ENCODE measurements around the gene MSI1. TPM values are rescaled to one million over a fixed set of nuclear protein-coding genes. Genes with fewer than 3 reads are reported as not detected.

The MSI1 gene
- total and polyA plus RNA-seq, 10 of the 15 experiments (the other 5 are each of a cell fraction or from before 2014, with no cell fraction given) = 0.04 TPM; not detected in 9

GRCh38 chr12:120406553-120406952 lies 37.6 kb upstream of the MSI1 start:
- H3K36me3 ChIP-seq (ENCODE audit: control insufficient read depth in 2 of 2, insufficient read depth in 2 of 2, low read length in 1 of 2) = no peaks in the 10 kb centered on the region
- FAIRE-seq (no peak), ATAC-seq (no peak), DNase-seq (ENCODE audit: low read depth, low spot score) (no peak)
- no TSS peak for BruUV-seq (replicated peaks)
- 31% methylated on average over 3 of the region's 3 CpGs for WGBS (ENCODE audit: insufficient coverage, insufficient replicate concordance, low lambda C conversion rate, missing lambda C conversion rate)
- H3K27me3 ChIP-seq (replicated peaks in 1 of 2; ENCODE audit: control insufficient read depth in 2 of 2, insufficient read depth in 2 of 2, low read length in 1 of 2) = no peaks in the 10 kb centered on the region
- no peaks in the 10 kb centered on the region for H4K20me1 ChIP-seq (ENCODE audit: control insufficient read depth, insufficient read depth)
- H3K9ac ChIP-seq (ENCODE audit: control insufficient read depth, insufficient read depth, low read length) = no peak overlapping the region
- in situ Hi-C loops (cut with MboI) = no loop called here
- intact Hi-C loops (cut with micrococcal nuclease; ENCODE audit: unreplicated experiment) = no loop called here
- ChIA-PET CTCF (interaction anchor here (1.4 kb wide), 1 partner anchor 31 kb away, joined by 4 read pairs; no protein-coding TSS in a partner anchor), SMC1A (ENCODE audit: uncharacterized antibody, unreplicated experiment) (interaction anchor here (0.6 kb wide), 1 partner anchor 124 kb away, joined by 3 read pairs; no protein-coding TSS in a partner anchor), POLR2A (no interaction called here), RAD21 (ENCODE audit: unreplicated experiment) (no interaction called here)
- no peaks in the 10 kb centered on the region for H3K4me1 ChIP-seq (ENCODE audit: control insufficient read depth, insufficient read depth, low read length)
- no peaks in the 10 kb centered on the region for H3K79me2 ChIP-seq (ENCODE audit: control insufficient read depth, insufficient read depth, low read length)
- H3K27ac ChIP-seq (ENCODE audit: control insufficient read depth, insufficient read depth) = no peak overlapping the region
- H2AFZ ChIP-seq (ENCODE audit: control insufficient read depth, low read depth, low read length) = no peak overlapping the region
- no peak overlapping the region for H3K4me2 ChIP-seq (ENCODE audit: control insufficient read depth, insufficient read depth)
- H3K9me3 ChIP-seq (replicated peaks; ENCODE audit: control insufficient read depth, insufficient read depth, low read length) = no peaks in the 10 kb centered on the region
- H3K4me3 ChIP-seq = no peak overlapping the region
- TF ChIP-seq NKRF (conservative IDR thresholded peaks at IDR 0.05) (no peak), MEF2B (IDR thresholded peaks at IDR 0.05; ENCODE audit: partially characterized antibody, poor library complexity, severe bottlenecking) (no peak), YY1 (IDR thresholded peaks at IDR 0.05; ENCODE audit: low read depth, low read length) (no peak), HCFC1 (IDR thresholded peaks at IDR 0.05; ENCODE audit: low read length) (no peak), BMI1 (IDR thresholded peaks at IDR 0.05; ENCODE audit: borderline replicate concordance) (no peak), ASH2L (IDR thresholded peaks at IDR 0.05; ENCODE audit: borderline replicate concordance, low read depth) (no peak), ZNF207 (IDR thresholded peaks at IDR 0.05; ENCODE audit: borderline replicate concordance) (no peak), SPI1 (IDR thresholded peaks at IDR 0.05; ENCODE audit: borderline replicate concordance, insufficient read depth, low read depth, low read length) (no peak)
- TF ChIP-seq, protein P1, sequence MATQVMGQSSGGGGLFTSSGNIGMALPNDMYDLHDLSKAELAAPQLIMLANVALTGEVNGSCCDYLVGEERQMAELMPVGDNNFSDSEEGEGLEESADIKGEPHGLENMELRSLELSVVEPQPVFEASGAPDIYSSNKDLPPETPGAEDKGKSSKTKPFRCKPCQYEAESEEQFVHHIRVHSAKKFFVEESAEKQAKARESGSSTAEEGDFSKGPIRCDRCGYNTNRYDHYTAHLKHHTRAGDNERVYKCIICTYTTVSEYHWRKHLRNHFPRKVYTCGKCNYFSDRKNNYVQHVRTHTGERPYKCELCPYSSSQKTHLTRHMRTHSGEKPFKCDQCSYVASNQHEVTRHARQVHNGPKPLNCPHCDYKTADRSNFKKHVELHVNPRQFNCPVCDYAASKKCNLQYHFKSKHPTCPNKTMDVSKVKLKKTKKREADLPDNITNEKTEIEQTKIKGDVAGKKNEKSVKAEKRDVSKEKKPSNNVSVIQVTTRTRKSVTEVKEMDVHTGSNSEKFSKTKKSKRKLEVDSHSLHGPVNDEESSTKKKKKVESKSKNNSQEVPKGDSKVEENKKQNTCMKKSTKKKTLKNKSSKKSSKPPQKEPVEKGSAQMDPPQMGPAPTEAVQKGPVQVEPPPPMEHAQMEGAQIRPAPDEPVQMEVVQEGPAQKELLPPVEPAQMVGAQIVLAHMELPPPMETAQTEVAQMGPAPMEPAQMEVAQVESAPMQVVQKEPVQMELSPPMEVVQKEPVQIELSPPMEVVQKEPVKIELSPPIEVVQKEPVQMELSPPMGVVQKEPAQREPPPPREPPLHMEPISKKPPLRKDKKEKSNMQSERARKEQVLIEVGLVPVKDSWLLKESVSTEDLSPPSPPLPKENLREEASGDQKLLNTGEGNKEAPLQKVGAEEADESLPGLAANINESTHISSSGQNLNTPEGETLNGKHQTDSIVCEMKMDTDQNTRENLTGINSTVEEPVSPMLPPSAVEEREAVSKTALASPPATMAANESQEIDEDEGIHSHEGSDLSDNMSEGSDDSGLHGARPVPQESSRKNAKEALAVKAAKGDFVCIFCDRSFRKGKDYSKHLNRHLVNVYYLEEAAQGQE (IDR thresholded peaks at IDR 0.05; ENCODE audit: low read depth, low read length) = no peak
- TF ChIP-seq, protein P2, sequence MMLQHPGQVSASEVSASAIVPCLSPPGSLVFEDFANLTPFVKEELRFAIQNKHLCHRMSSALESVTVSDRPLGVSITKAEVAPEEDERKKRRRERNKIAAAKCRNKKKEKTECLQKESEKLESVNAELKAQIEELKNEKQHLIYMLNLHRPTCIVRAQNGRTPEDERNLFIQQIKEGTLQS (IDR thresholded peaks at IDR 0.05; ENCODE audit: borderline replicate concordance, extremely low read depth, low read depth, low read length) = no peak
- TF ChIP-seq, protein P3, sequence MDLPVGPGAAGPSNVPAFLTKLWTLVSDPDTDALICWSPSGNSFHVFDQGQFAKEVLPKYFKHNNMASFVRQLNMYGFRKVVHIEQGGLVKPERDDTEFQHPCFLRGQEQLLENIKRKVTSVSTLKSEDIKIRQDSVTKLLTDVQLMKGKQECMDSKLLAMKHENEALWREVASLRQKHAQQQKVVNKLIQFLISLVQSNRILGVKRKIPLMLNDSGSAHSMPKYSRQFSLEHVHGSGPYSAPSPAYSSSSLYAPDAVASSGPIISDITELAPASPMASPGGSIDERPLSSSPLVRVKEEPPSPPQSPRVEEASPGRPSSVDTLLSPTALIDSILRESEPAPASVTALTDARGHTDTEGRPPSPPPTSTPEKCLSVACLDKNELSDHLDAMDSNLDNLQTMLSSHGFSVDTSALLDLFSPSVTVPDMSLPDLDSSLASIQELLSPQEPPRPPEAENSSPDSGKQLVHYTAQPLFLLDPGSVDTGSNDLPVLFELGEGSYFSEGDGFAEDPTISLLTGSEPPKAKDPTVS (IDR thresholded peaks at IDR 0.05; ENCODE audit: low read depth, low read length) = no peak
- TF ChIP-seq, protein P4, sequence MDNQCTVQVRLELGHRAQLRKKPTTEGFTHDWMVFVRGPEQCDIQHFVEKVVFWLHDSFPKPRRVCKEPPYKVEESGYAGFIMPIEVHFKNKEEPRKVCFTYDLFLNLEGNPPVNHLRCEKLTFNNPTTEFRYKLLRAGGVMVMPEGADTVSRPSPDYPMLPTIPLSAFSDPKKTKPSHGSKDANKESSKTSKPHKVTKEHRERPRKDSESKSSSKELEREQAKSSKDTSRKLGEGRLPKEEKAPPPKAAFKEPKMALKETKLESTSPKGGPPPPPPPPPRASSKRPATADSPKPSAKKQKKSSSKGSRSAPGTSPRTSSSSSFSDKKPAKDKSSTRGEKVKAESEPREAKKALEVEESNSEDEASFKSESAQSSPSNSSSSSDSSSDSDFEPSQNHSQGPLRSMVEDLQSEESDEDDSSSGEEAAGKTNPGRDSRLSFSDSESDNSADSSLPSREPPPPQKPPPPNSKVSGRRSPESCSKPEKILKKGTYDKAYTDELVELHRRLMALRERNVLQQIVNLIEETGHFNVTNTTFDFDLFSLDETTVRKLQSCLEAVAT (IDR thresholded peaks at IDR 0.05) = no peak

Data from GM12878 (cell line).